SIG-M5 (cell line): ENCODE results near the gene HTN1.
"Not testable (repeated sequence)": the region's sequence is repeated elsewhere in the genome, so short reads cannot be mapped to it uniquely, and the experiment has no call there.

Experiments
- DNase-seq: peaks from one replicate; lab custom pipeline; 2025; lab: John Stamatoyannopoulos, UW

The HTN1 gene

GRCh38 chr4:70050138-70050537 is at the start of gene HTN1:
HTN1 (plus strand) TSS chr4:70050438; CDS start chr4:70053077, 2,639 bp downstream.
- DNase-seq = not testable (repeated sequence)

- no peak for DNase-seq
These were observed 49.5 kb upstream of the HTN1 start for GRCh38 chr4:70000711-70001110.

- no peak for DNase-seq
These were observed 47.7 kb upstream of the HTN1 start for GRCh38 chr4:70002507-70002906.

- DNase-seq = no peak
These were observed 41.5 kb upstream of the HTN1 start for GRCh38 chr4:70008771-70009170.

GRCh38 chr4:70019006-70019405 is 31.2 kb upstream of the HTN1 start:
- DNase-seq = not testable (repeated sequence)

- DNase-seq = no peak
These were observed 27.0 kb upstream of the HTN1 start for GRCh38 chr4:70023218-70023617.

GRCh38 chr4:70027011-70027410 is 23.2 kb upstream of the HTN1 start:
- no peak for DNase-seq

- not testable (repeated sequence) for DNase-seq
These were observed 22.1 kb upstream of the HTN1 start, which contains the start of gene HTN3 for GRCh38 chr4:70028159-70028558. HTN3 (plus strand) TSS chr4:70028459; CDS start chr4:70030741, 2,282 bp downstream.

- DNase-seq = not testable (repeated sequence)
These were observed 12.7 kb upstream of the HTN1 start for GRCh38 chr4:70037559-70037958.

- not testable (repeated sequence) for DNase-seq
These were observed 10.3 kb upstream of the HTN1 start for GRCh38 chr4:70039928-70040327.

GRCh38 chr4:70041652-70042286 is 8.5 kb upstream of the HTN1 start:
- DNase-seq = no peak

- DNase-seq = not testable (repeated sequence)
These were observed 6.3 kb downstream of the HTN1 start for GRCh38 chr4:70056534-70056933.

GRCh38 chr4:70057651-70058050 is 7.4 kb downstream of the HTN1 start:
- DNase-seq = no peak

GRCh38 chr4:70059149-70059548 is 8.9 kb downstream of the HTN1 start:
- no peak for DNase-seq

GRCh38 chr4:70062000-70062399 is 11.8 kb downstream of the HTN1 start:
- no peak for DNase-seq

- no peak for DNase-seq
These were observed 30.0 kb downstream of the HTN1 start for GRCh38 chr4:70080205-70080604.

- DNase-seq = no peak
These were observed 49.0 kb downstream of the HTN1 start for GRCh38 chr4:70099206-70099605.
